CD1c-positive myeloid dendritic cell (primary cell): ENCODE data around the gene UGT1A8.

Experiments used
- DNase-seq: peaks from one replicate; pipeline ENCODE4 v3.0.0-alpha.2; 2016; ENCODE audit errors: extremely low spot score

UGT1A8 gene

GRCh38 chr2:233818639-233819621, 201.5 kb downstream of the UGT1A8 start:
- DNase-seq, result no peak

GRCh38 chr2:233819884-233820773, 202.7 kb downstream of the UGT1A8 start:
- DNase-seq, result no peak

GRCh38 chr2:233820774-233821105, 203.3 kb downstream of the UGT1A8 start:
- no peak for DNase-seq

DNA sequence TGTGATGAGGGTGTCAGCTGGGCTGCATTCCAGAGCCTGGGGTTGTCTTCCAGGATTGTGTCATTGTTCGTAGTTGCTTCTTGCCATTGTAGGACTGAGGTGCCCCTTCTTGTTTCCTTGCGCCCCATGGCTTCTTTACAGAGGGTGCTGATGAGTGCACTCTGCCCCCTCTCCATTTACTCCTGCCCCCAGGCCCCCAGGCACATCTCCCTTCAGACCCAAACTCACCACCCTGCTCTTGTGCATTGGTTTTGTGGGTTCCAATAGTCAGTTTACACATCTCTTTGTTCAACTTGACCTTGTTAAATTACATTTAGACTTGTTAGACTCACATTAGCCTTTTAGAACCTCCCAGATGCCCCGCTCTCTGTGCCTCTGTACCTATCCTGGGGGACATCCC, 203.8 kb downstream of the UGT1A8 start:
- no peak for DNase-seq

GRCh38 chr2:233821709-233822100, 204.3 kb downstream of the UGT1A8 start:
- DNase-seq, result no peak

DNA sequence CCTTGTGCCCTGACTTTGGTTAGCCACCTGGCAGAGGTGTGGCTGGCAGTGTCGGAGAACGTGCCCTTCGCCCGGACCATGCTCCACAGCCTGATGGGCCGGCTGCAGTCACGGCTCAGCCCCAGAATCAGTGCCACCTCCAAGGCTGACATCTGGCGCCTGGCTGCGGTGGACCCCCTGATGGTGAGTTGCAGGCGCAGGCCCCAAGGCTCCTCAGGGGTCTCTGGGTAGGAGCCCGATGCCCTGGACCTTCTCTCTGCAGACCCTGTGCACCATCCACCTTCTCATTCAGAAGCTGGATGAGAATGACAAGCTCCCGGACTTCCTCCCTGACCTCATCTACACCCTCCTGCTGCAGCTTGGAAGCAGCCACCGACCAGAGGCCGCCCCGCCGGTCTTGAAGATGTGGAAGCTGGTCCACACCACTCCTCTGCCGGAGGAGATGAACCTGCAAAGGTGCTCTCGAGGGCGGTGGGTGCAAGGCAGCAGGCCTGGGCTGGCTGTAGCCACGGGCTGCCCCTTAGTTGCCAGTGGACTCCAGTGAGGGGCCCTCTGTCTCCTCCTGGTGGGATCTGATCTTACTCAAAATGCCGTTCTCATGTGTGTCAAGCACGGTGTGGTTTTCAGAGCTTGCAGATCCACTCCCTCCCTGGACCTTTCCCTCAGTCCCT, 204.8 kb downstream of the UGT1A8 start:
- DNase-seq, result no peak
